ENCODE measurements around the gene CLEC20A. TPM values are rescaled to one million over a fixed set of nuclear protein-coding genes. Genes with fewer than 3 reads are reported as not detected.
A peak's percentile ranks its signal among the peaks of the same experiment; 100 is the strongest.

The CLEC20A gene
- total RNA-seq, 3 donors from 2014 or later: not detected

GRCh38 chr1:178530037-178530402 is 33.3 kb upstream of the CLEC20A start:
- no peak overlapping the region for H3K27ac ChIP-seq
- peak in 1 of 2 donors; percentile 25 for DNase-seq (ENCODE audit: low spot score in 2 of 2)
- H3K9me3 ChIP-seq: no peaks in the 10 kb centered on the region
- H3K4me3 ChIP-seq: no peak overlapping the region
- no peaks in the 10 kb centered on the region for H3K27me3 ChIP-seq
- no peaks in the 10 kb centered on the region for H3K36me3 ChIP-seq
- no peaks in the 10 kb centered on the region for H3K4me1 ChIP-seq
- intact Hi-C loops (cut with DNase I; ENCODE audit: low total_unique reads): loop anchor here (10.0 kb wide), 1 partner anchor 485 kb away; no protein-coding TSS in a partner anchor
- no peak for TF ChIP-seq POLR2A (IDR thresholded peaks at IDR 0.05)
- TF ChIP-seq POLR2AphosphoS5 (IDR thresholded peaks at IDR 0.05): no peak
- TF ChIP-seq, protein P1, sequence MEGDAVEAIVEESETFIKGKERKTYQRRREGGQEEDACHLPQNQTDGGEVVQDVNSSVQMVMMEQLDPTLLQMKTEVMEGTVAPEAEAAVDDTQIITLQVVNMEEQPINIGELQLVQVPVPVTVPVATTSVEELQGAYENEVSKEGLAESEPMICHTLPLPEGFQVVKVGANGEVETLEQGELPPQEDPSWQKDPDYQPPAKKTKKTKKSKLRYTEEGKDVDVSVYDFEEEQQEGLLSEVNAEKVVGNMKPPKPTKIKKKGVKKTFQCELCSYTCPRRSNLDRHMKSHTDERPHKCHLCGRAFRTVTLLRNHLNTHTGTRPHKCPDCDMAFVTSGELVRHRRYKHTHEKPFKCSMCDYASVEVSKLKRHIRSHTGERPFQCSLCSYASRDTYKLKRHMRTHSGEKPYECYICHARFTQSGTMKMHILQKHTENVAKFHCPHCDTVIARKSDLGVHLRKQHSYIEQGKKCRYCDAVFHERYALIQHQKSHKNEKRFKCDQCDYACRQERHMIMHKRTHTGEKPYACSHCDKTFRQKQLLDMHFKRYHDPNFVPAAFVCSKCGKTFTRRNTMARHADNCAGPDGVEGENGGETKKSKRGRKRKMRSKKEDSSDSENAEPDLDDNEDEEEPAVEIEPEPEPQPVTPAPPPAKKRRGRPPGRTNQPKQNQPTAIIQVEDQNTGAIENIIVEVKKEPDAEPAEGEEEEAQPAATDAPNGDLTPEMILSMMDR (IDR thresholded peaks at IDR 0.05): no peak

DNA sequence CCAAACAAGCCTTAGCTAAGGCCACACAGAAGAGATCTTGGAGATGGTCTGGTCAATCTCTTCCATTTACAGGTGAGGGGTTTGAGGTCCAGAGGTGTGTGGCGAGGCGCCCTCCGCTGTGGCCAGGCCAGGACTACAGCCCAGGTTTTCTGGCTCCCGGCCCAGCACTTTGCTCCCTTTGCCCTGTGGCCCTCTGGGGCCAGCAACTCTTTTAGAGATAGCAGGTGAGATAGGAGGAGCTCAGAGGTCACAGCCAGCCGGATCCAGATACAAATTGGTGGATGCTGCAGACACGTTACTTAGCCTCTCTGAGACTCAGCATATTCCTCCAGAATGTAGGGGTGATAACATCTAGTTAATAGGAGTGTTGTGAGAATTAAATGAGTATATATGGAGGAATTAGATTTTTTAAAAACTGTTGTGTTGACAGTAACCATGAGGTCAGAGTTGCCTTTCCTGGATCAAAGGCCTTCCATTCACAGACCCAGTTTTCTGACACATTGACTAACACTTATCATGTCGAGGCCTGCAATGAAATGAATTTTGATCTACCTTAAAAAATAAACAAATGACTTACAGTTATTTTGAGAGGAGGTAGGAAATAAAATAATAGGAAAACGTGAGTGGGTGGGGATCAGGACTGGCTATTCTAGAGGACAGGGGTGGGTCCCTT is 32.7 kb upstream of the CLEC20A start:
- H3K27me3 ChIP-seq: no peaks in the 10 kb centered on the region
- intact Hi-C loops (cut with DNase I; ENCODE audit: low total_unique reads): loop anchor here (10.0 kb wide), 1 partner anchor 485 kb away; no protein-coding TSS in a partner anchor
- no peaks in the 10 kb centered on the region for H3K36me3 ChIP-seq
- no peak for TF ChIP-seq POLR2A (IDR thresholded peaks at IDR 0.05)
- no peaks in the 10 kb centered on the region for H3K9me3 ChIP-seq
- no peak overlapping the region for H3K4me3 ChIP-seq
- no peak for DNase-seq (ENCODE audit: low spot score in 2 of 2)
- H3K27ac ChIP-seq: no peak overlapping the region
- no peaks in the 10 kb centered on the region for H3K4me1 ChIP-seq

GRCh38 chr1:178528953-178529335 is 32.2 kb upstream of the CLEC20A start:
- Histone ChIP-seq H3K27me3 (no peaks in the 10 kb centered on the region), H3K4me1 (no peaks in the 10 kb centered on the region), H3K9me3 (no peaks in the 10 kb centered on the region), H3K27ac (no peak overlapping the region), H3K36me3 (no peaks in the 10 kb centered on the region), H3K4me3 (no peak overlapping the region)
- TF ChIP-seq POLR2A (IDR thresholded peaks at IDR 0.05): no peak
- no peak for TF ChIP-seq POLR2AphosphoS5 (IDR thresholded peaks at IDR 0.05)
- TF ChIP-seq, protein P1 (IDR thresholded peaks at IDR 0.05): no peak
- intact Hi-C loops (cut with DNase I; ENCODE audit: low total_unique reads): no loop called here
- no peak for DNase-seq (ENCODE audit: low spot score in 2 of 2)

- Histone ChIP-seq H3K27me3 (no peaks in the 10 kb centered on the region), H3K4me1 (no peaks in the 10 kb centered on the region), H3K27ac (no peak overlapping the region), H3K9me3 (no peaks in the 10 kb centered on the region), H3K4me3 (no peak overlapping the region), H3K36me3 (no peaks in the 10 kb centered on the region)
- TF ChIP-seq, protein P1 (IDR thresholded peaks at IDR 0.05): no peak
- TF ChIP-seq POLR2A (IDR thresholded peaks at IDR 0.05) (no peak), POLR2AphosphoS5 (IDR thresholded peaks at IDR 0.05) (no peak)
- DNase-seq (ENCODE audit: low spot score in 2 of 2): peak in 1 of 2 donors; percentile 30
- intact Hi-C loops (cut with DNase I; ENCODE audit: low total_unique reads): no loop called here
Measured at GRCh38 chr1:178528228-178528952, 31.6 kb upstream of the CLEC20A start.

DNA sequence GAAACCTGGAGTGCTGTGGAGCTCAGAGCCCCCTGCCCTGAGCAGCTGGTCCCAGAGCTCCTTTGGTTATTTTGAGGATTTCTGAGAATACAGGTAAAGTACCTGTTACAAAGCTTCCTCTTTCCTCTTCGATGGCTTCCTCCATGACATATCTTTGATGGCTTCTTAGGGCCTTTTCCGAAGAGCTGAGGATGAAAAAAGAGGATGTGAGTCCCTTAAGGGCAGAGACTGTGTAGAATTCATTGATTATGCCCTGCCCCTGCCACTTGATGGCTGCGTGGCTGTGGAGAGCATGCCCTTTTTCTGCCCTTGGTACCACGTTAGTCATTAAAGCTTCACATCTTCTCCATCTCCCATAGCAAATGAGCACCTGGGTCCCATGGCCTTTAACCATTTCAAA is 30.4 kb upstream of the CLEC20A start:
- DNase-seq (ENCODE audit: low spot score in 2 of 2): no peak
- H3K27me3 ChIP-seq: no peaks in the 10 kb centered on the region
- H3K4me3 ChIP-seq: no peak overlapping the region
- intact Hi-C loops (cut with DNase I; ENCODE audit: low total_unique reads): no loop called here
- no peaks in the 10 kb centered on the region for H3K9me3 ChIP-seq
- no peaks in the 10 kb centered on the region for H3K36me3 ChIP-seq
- TF ChIP-seq, protein P1 (IDR thresholded peaks at IDR 0.05): no peak
- TF ChIP-seq POLR2A (IDR thresholded peaks at IDR 0.05) (no peak), POLR2AphosphoS5 (IDR thresholded peaks at IDR 0.05) (no peak)
- H3K27ac ChIP-seq: no peak overlapping the region
- no peaks in the 10 kb centered on the region for H3K4me1 ChIP-seq
